CD4-positive, alpha-beta T cell treated with Interleukin-12 subunit alpha and Interleukin-12 subunit beta, for 1 hour (primary cell): ENCODE data around the gene CTNND2.
A peak's percentile ranks its signal among the peaks of the same experiment; 100 is the strongest.

Experiments used
- DNase-seq: peaks from one replicate; pipeline ENCODE4 v3.0.0-alpha.2; 2020

Gene CTNND2

DNA sequence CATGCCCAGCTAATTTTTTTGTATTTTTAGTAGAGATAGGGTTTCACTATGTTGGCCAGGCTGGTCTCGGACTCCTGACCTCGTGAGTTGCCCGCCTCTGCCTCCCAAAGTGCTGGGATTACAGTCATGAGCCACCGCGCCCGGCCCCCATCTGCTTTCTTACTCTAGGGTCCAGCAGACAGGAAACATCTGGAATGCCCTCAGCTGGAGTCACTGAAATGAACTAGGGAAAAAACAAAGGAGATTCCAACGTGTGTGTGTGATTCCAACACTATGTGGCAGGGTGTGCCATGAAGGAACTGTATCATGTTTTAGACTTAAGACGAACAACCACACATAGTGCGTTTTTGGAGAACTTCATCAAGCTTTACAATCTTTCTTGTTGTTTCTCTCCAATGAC, 603.1 kb downstream of the CTNND2 start:
- no peak for DNase-seq

DNA sequence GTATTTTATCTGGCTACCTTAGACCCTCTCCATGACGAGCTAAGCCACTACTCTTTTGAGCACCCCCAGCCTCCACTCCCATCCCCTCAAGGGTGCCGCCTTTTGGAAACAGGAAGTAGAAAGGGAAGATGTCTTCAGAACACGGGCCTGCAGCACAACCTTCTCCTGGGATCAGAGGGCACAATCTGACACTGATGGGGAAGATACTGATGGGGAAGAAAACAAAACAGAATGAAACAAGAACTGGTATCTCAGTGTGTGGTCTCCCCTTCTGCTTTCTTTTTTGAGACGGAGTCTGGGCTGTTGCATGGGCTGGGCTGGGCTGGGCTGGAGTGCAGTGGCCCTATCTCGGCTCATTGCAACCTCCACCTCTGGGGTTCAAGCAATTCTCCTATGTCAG, 603.5 kb downstream of the CTNND2 start:
- DNase-seq, result no peak

DNA sequence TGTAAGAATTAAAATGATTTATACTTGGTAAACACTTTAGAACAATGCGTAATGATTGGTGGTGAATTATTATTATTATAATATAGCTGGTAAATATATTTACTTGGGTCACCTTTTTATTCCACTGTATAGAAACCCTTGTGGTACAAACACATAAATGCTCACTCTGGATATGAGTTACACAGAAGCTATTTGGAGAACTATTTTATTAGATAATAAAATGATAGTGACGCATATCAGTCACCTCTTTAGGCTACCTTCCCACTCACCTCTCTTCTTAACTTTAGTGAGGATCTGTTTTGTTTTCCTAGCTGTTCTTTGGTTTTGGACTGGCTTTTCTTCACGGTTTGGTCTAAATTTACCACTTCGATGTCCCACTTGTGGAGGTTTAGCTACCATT, 605.4 kb downstream of the CTNND2 start:
- DNase-seq, result no peak

DNA sequence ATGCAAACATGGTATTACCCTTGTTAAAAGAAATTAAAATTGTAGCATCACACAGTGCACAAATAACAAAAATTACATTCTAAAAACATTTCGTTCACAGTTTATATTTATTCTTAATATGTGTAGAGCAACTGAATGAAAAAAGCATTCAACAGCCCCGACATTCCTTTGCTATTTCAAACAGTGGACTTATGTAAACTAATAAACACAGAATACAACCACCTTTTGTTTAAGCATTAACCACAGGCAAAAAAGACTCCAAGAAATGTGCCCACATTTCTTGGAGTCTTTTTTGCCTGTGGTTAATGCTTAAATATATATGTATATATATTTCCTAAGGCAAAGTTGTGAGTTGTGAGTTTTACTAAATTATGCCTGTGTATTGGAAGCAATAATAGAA, 610.7 kb downstream of the CTNND2 start:
- no peak for DNase-seq

DNA sequence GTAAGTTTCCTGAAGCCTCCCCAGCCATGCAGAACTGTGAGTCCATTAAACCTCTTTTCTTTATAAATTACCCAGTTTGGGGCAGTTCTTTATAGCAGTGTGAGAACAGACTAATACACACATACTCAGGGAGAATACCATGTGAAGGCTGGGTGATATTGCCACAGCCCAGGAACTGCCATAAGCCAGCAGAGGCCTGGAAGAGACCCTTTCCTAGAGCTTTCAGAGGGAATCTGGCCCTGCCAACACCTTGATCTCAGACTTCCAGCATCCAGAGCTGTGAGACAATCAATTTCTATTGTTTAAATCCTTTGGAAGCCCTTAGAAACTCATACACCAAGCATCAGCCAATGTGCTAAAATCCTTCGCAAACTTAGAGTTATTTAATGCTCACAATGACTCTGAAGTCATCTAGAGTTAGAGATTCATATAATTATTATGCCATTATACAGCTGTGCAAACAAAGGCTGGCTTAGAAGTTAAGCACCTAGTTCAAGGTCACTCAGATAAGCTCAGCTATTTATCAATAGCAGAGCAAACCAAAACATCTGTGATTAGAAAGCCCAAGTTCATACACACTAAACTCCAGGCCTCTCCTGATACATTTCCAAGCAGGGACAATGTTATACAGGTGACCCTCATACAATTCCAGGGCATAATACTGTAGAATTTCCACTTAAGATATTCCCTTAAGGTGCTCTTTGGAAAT, 611.4 kb downstream of the CTNND2 start:
- no peak for DNase-seq

DNA sequence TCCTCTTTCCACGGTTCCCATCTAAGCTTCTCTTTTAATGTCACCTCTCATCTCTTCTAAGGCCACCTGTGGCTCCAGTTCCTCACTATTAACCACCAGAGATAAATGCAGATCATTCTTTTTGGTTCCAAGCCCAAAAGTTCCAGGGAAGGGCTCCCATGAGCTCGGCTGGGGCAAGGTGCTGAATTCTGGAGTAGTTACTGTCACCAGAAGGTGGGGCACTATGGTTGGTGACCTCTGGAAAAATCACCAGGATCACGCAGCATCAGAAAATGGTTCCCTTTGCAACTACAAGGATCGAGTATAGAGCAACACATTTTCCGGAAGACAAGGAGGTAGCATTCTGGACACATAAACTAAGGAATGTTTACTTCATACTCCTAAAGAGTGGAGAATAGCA, 614.5 kb downstream of the CTNND2 start:
- DNase-seq, result no peak

DNA sequence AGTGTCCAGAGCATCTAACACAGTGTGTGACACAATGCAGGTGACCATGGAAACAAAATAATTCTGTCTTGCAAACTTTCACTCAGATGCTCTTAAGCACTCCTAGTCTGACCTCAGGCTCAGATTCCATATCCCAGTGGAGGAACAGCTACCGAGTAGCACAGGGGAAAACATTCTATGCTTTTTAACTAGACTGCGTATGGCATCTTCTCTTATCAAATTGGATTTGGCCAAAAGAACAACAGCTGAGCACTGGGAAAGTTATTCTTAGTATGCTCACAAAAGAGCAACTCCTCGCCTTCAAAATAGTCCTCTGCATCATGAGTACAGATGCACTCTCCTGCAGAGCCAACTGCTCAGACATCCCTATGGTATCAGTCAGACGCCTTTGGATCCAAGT, 615.0 kb downstream of the CTNND2 start:
- DNase-seq, result no peak

DNA sequence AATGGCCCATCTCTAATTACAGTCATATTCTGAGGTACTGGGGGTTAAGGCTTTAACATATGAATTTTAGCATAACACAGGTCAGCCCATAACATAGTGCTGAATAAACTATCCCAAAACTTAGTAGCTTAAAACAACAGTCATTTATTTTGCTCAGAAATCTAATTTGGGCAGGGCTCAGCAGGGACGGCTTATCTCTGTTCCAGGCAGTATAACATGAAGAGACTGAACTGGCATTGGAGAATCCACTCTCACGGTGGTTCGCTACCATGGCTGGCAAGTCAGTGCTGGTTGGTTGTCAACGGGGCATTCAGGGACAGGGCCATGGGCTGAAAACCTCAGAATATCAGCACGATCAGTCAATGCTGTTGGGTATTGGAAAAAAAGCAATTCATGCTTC, 622.4 kb downstream of the CTNND2 start:
- no peak for DNase-seq

DNA sequence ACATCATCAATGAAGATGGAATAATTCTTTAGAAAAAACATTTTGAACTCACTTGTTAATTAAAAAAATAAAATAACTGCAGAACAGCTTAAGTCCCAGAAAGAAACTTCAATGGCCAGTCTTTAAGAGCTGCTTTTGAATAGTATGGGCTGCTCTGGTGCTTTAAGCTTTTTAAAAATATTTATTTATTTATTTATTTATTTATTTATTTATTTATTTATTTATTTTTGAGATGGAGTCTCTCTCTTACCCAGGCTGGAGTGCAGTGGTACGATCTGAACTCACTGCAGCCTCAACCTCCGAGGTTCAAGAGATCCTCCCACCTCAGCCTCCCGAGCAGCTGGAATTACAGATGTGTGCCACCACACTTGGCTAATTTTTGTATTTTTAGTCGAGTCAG, 626.9 kb downstream of the CTNND2 start:
- no peak for DNase-seq

DNA sequence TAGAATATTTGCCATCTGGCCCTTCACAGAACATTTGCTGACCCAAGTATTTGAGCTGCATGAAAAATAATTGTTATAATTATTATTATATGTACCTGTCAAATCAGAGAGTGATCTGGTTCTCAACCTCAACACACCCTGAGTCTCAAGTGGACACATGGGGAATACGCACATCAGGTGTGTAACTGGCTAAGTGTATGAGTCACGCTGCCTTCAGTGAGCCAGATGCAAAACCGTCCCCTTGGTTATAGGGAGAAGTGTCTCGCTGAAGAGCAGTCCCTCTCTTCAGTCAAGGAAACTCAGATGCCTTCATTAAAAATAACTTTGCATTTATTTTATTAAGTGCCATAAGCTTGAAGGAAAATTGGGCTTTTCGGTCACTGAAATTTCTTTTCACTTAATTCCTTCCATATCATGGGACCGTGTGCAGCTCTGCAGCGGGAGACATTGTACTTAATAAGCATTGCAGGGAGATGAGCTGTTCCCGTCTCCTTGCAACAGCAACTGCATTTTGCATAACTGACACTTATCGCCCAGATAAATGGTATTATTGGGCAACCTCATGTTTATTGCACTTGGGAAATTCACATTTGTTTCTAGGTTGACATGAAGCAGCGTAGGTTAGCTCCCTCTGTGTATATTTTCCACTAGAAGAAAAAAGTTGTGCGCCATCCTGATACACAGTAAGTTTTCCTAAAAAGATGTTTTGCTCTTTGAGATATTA, 630.9 kb downstream of the CTNND2 start:
- DNase-seq, result no peak

DNA sequence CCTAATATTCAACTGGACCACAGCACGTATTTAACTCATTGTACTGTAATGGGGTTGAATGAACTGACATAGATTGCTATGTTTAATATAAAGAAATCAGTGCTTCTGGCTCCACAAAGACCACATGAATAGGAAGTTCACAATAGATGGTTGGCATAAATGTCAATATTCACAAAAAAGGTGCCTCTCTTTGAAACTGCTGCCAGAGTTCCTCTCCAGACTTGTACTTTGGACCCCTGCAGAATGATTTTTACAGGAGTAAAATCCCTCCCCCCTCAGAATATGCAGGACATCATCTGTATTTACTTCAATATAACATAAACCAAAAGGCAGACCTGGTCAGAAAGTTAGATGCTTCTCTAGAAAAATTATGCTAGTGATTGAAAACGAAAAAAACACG, 634.7 kb downstream of the CTNND2 start:
- no peak for DNase-seq

DNA sequence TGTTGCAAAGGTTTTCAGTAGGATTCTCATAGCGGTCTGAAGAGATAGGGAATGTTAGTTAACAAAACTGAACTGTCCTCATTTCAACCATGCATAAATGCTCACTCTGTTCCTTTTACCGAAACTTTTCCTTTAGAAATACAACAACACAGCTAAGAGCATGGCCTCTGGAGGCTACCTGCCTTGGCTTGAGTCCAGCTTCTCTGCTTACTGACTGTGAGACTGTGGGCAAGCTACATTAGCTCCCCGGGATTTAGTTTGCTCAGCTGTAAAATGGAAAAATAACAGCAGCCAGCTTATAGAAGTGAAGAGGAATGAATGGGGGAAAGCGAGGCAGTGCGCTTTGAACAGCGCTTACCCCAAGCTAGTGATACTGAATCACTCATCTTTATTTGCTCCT, 635.4 kb downstream of the CTNND2 start:
- DNase-seq, result no peak

DNA sequence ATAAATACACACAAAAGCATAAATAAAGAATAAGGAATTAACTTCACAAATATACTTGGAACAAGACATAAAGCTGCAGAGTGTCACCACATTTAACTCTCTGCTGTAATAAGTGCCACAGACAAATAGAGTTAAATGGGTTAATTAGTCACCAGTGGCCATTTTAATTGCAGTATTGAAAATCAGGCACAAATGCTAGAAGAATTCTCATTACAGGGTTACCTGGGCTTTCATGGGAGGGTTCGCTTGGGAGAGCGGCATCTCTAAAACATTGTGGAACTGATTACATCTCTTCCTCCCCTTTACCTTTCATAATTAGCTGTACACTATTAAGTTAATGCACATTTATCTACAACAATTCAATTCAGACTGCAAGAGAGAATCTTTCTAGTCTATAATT, 637.9 kb downstream of the CTNND2 start:
- no peak for DNase-seq

DNA sequence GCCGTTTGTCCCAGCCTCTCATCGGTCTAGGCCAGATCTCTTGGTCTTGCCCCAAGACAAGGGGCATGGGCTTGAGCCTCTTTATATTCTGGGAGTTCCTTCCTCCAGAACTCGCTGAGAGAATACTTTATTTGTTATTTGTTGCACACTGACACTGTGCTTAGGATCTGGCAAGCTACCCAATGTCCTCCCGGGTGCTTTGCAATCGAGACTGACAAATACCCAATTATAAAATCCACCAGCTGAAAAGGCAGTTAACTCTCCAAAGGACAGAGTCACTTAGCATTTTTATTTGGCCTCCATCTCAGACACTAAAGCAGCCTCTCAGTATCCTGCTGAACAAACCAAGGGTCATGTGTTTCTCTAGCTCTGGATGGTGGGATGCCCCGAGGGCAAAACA, 643.0 kb downstream of the CTNND2 start:
- no peak for DNase-seq

DNA sequence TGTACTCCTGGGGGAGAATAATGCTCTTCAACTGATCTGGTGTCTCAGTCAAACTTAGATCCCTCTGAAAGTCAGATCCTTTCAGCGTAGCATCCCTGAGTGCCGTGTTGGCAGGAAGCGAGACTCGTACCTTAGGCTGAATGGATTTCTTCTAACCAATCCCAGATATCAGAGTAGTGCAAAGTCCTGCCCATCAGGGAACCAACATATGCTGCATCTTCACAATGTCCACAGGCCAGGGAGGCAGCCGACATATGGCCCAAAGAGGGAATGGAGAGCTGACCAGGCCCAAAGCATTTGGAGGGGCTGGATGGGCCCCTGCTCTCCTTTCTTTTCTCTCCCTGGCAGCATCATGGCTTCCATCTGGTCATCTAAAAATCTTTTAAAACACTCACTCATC, 646.2 kb downstream of the CTNND2 start:
- DNase-seq, result no peak

DNA sequence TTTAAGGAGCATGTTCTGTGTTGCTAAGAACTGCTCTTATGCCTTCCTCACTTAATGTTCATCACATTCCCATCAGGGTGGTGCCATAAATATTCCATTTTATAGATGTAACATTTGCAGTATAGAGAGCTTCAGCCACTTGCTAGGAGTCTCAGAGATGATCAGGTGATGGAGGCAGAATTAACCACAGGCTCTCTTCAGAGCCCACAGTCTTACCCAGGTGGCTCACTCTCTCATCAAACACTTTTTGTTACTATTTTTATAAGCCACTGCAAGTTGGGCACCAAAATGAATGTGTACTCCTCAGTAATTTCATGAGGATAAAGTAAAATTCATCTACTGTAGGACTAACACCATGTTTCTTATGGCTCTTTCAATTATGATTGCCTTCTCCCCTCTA, 651.7 kb downstream of the CTNND2 start:
- DNase-seq, result no peak

DNA sequence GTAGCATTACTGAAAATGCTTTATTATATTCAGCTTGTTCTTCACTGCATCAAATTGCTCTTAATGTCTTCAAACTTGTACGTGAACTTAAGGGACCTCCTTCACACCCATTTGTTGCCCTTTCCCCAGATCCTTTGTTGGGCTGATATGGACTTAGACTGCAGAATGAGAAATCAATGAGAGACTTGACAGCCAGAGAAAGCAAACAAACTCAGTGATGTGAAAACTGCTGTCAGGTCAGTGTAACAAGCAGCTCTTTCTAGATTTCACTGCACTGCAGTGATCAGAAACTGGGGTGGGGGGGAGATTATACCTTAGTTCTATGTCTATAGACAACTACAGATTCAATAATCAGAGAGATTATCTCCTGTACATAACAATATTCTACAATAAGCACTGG, 652.2 kb downstream of the CTNND2 start:
- DNase-seq, result no peak

DNA sequence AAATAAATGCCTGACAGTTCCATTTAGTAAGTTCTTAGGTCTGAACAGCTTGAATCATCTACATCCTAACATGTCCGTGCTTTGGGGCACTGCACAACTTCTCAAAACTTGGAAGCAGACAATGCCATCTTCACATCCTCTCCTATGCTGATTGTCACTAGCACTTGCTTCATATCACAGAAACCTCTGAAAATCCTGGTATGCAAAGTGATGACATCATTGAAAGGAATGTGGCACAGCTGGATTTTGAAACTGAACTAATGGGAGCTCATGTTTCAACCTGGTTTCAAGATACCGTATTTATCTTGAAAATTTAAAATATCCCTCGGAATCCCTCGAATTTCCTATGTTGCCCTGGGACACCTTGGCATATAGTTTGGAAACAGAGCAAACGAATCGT, 653.0 kb downstream of the CTNND2 start:
- no peak for DNase-seq

DNA sequence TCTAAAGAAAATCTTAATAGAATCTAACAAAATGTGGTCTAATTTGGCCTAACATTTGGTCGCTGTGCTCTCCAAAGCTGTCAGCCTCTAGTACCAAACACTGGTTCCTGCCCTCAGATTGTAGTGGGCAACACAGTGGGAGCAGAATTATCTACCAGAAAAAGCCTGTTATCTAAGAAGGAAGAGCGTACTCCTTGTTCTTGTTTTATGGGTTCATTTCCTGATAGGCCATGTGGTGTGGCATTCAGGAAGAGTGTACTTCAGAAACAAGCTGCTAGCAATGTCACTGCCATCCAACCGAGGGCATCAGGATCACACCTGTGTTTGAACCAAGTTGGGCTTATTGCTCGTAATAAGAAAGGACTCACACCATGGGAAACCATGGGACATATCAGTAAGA, 655.3 kb downstream of the CTNND2 start:
- DNase-seq, result no peak

DNA sequence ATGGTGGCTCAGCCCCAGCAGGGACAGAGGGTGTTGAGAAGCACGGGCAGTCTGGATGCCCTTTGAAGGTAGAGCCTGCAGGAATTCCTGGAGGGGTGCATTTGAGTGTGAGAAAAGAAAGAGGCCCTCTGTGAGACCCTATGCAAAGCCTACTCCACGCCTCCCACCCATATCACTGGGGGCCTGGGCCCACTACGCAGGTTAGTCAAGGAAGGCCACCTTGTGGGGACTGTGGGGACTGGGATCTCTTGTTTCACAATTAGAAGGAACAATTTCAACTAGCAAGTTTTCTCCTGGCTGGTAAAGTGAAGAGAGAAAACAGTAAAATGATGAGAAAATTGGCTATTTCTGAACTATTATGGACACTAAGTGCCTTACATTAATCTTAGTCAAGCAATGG, 657.0 kb downstream of the CTNND2 start:
- DNase-seq, result no peak

DNA sequence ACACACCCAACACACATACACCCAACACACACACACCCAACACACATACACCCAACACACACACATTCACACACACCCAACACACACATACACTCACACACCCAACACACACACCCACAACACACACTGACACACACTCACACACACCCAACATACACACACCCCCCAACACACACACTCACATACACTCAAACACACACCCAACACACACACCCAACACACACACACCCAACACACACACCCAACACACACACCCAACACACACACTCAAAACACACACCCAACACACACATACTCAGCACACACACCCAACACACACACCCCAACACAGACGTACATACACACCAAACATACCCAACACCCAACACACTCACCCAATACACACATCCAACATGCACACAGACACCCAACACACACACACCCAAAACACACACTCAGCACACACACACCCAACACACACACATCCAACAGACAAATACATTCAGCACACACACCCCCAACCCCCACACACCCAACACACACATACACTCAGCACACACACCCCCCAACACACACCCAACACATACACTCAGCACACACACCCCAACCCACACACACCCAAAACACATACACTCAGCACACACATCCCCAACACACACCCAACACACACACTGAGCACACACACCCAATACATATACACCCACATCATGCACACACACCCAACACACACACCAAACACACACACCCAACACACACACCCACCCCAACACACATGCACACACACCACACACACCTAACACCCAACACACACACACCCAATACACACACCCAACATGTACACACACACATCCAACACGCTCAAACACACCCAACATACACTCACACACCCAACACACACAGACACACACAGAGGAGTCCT, 663.7 kb downstream of the CTNND2 start:
- no peak for DNase-seq

DNA sequence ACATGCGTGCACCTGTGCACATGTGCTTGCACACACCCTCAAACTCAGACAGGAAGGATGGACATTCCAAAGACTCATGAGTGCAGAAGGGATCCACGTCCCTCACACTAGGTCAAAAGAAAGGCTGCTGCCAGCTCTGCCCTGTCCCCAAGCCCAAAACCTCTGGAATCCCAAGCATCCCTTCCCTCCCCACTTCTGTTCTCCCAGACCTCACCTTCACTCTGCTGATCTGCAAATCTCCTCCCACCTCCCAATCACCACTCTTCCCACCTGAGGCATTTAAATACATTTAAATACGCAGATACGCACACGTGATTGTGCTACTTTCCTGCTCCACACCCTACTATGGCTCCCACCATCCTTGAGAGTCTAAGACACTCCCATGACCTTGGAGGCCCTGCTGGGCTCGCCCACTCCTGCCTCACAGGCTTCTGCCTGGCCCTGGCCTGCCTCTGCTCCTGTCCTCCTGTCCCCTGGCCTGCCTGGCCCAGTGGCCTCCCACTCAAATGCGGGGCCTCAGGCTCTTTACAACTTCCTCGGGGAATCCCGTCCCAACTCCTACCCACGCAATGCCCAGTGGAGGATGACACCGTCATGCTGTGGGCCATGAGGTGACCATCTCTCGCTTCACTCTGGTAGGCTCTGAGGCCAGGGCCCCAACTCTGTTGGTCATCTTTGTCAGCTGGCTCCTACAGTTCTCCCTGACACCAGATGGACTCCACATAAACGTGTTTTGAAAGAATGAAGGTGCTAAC, 664.8 kb downstream of the CTNND2 start:
- no peak for DNase-seq

DNA sequence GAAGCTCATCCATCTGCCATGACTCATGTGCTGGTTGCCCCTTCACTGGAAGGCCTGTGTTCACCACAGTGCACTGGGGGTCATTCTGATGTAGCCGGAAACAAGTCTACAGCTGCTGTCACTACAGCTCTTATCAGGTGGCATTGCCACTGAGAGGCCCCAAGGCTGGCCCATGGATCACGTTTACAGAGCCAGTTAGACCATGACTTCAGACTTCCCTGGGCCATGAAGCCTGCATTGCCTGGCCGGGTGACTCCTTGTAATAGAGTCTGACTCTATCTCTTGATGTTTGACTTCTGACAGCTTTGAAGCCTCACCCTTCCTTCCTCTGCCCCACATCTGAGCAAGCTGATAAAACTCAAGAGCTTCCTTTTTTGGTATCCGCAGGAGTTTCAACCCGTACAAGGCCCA, 669.7 kb downstream of the CTNND2 start:
- DNase-seq, result peak; percentile 26
